ENCODE results near the gene POU3F4. TPM values are rescaled to one million over a fixed set of nuclear protein-coding genes. Genes with fewer than 3 reads are reported as not detected.

The POU3F4 gene
- total and polyA plus RNA-seq, 2 of the 8 experiments (the other 6 are each of a cell fraction or from before 2014, with no cell fraction given) = 1.1 to 1.9 TPM

- Histone ChIP-seq H3K27me3 (replicated peaks in 1 of 4; ENCODE audit: control insufficient read depth in 3 of 4, extremely low read depth in 1 of 4, insufficient read depth in 3 of 4, low read length in 3 of 4) (no peaks in the 10 kb centered on the region), H3K27ac (ENCODE audit: low read depth, low read length) (no peak overlapping the region), H4K5ac (ENCODE audit: insufficient read length, low read depth, low read length) (no peak overlapping the region), H2BK12ac (ENCODE audit: low read depth, low read length) (no peak overlapping the region), H3K79me1 (ENCODE audit: low read depth, low read length) (no peaks in the 10 kb centered on the region), H3K4me3 (ENCODE audit: extremely low read depth in 1 of 4, insufficient read depth in 2 of 4, low read depth in 3 of 4, low read length in 4 of 4) (no peak overlapping the region), H3K9me3 (ENCODE audit: insufficient read depth in 2 of 2, low read depth in 1 of 2, low read length in 1 of 2) (no peaks in the 10 kb centered on the region), H4K20me1 (replicated peaks in 1 of 2; ENCODE audit: control insufficient read depth in 1 of 2, insufficient read depth in 2 of 2, low read length in 2 of 2) (no peaks in the 10 kb centered on the region), H3K14ac (ENCODE audit: insufficient read length) (no peak overlapping the region), H2BK15ac (ENCODE audit: low read length) (no peak overlapping the region), H3K23me2 (ENCODE audit: low read depth, low read length) (no peaks in the 10 kb centered on the region), H4K8ac (ENCODE audit: extremely low read depth, insufficient read depth, low read length) (no peak overlapping the region), H2BK5ac (ENCODE audit: low read depth, low read length) (no peak overlapping the region), H3K4ac (replicated peaks; ENCODE audit: insufficient read length, low read depth, low read length) (no peak overlapping the region), H3K4me1 (replicated peaks in 1 of 4; ENCODE audit: control insufficient read depth in 3 of 4, insufficient read depth in 4 of 4, low read length in 3 of 4) (peaks cover 0 to 2% (median 0%) of the 10 kb centered on the region in 4 experiments; a peak in 1 of 7 replicates), H3K36me3 (ENCODE audit: control insufficient read depth in 2 of 4, insufficient read depth in 4 of 4, low read length in 3 of 4) (no peaks in the 10 kb centered on the region), H3K23ac (ENCODE audit: insufficient read length) (no peak overlapping the region), H2BK20ac (ENCODE audit: low read length) (no peak overlapping the region), H3K9ac (replicated peaks in 1 of 4; ENCODE audit: extremely low read depth in 1 of 4, low read depth in 3 of 4, low read length in 3 of 4) (no peak overlapping the region), H3K56ac (replicated peaks; ENCODE audit: insufficient read length, low read depth, low read length) (no peak overlapping the region), H2BK120ac (replicated peaks; ENCODE audit: low read depth, low read length) (no peak overlapping the region), H2AFZ (ENCODE audit: low read length) (no peak overlapping the region), H3K18ac (ENCODE audit: extremely low read depth, low read length) (no peak overlapping the region), H4K91ac (replicated peaks; ENCODE audit: insufficient read length, low read length) (no peak overlapping the region), H3K4me2 (ENCODE audit: insufficient read depth in 1 of 2, low read depth in 2 of 2, low read length in 2 of 2) (no peak overlapping the region), H2AK5ac (ENCODE audit: low read depth, low read length) (no peak overlapping the region), H3K79me2 (ENCODE audit: control insufficient read depth in 1 of 2, insufficient read depth in 2 of 2, low read length in 2 of 2) (no peaks in the 10 kb centered on the region)
- ChIA-PET POLR2A (ENCODE audit: partially characterized antibody) (no interaction called here), CTCF (ENCODE audit: partially characterized antibody) (interaction anchor here (0.9 to 1.5 kb wide), 3 partner anchors 24 to 99 kb away, joined by 3 to 5 read pairs (median 3); no protein-coding TSS in a partner anchor)
- DNase-seq (ENCODE audit: low read depth in 1 of 2, low spot score in 2 of 2) (no peak), FAIRE-seq (no peak)
- WGBS, 2 experiments (ENCODE audit: extremely low coverage in 1 of 2, insufficient coverage in 1 of 2, insufficient read length in 1 of 2, insufficient replicate concordance in 2 of 2, low coverage in 1 of 2, low lambda C conversion rate in 2 of 2, missing lambda C conversion rate in 1 of 2) = 83% methylated on average over 7 of the region's 7 CpGs; no CpG with 5 or more reads in 1 of the 2 experiments
- TF ChIP-seq SIN3A (conservative IDR thresholded peaks at IDR 0.05 in 1 of 2, IDR thresholded peaks at IDR 0.05 in 1 of 2; ENCODE audit: low read depth in 1 of 2, low read length in 2 of 2) (no peak), BACH1 (IDR thresholded peaks at IDR 0.05; ENCODE audit: low read length) (no peak), ZNF274 (IDR thresholded peaks at IDR 0.05; ENCODE audit: borderline replicate concordance, extremely low read depth, low read length) (no peak), MAFK (IDR thresholded peaks at IDR 0.05; ENCODE audit: low read depth, low read length) (no peak), TAF7 (optimal IDR thresholded peaks at IDR 0.05; ENCODE audit: borderline replicate concordance, low read depth, low read length) (no peak), TEAD4 (IDR thresholded peaks at IDR 0.05; ENCODE audit: low read depth, low read length) (no peak), SRF (IDR thresholded peaks at IDR 0.05; ENCODE audit: low read depth, low read length) (no peak), EP300 (IDR thresholded peaks at IDR 0.05; ENCODE audit: borderline replicate concordance in 1 of 2, low read depth in 2 of 2, low read length in 2 of 2) (no peak), CREB1 (IDR thresholded peaks at IDR 0.05) (no peak), CTCF (IDR thresholded peaks at IDR 0.05; ENCODE audit: control extremely low read depth in 1 of 3, insufficient read depth in 1 of 3, low read depth in 1 of 3, low read length in 3 of 3) (no peak)
These were observed 27.5 kb downstream of the POU3F4 start for GRCh38 chrX:83535417-83536196.
